Activated T-helper 1 cell treated with anti-CD3 and anti-CD28 coated beads, Interleukin-12 subunit alpha, Interleukin-12 subunit beta, Interleukin-2, Interleukin-4 antibody, amounts not matched to agents 30 ng/mL and 10 ng/mL and 1 ng/mL, durations not matched to agents 14 hours and 24 hours and 36 hours (primary cell): ENCODE data around the gene DENND1B. TPM values are rescaled to one million over a fixed set of nuclear protein-coding genes. Genes with fewer than 3 reads are reported as not detected.

Experiments used
- DNase-seq: peaks from one replicate; pipeline ENCODE4 v3.0.0; 2021; ENCODE audit warnings: low spot score
- H3K27ac Mint-ChIP-seq: one replicate; pipeline ENCODE4 v1.8.0; 2021; ENCODE audit warnings: mild to moderate bottlenecking, mixed read lengths
- H3K27me3 Mint-ChIP-seq: one replicate; pipeline ENCODE4 v1.8.0; 2022; ENCODE audit warnings: mild to moderate bottlenecking, moderate library complexity, mixed read lengths; ENCODE audit not compliant: insufficient read depth
- H3K36me3 Mint-ChIP-seq: one replicate; pipeline ENCODE4 v1.8.0; 2021; ENCODE audit warnings: low read depth, mixed read lengths
- H3K4me1 Mint-ChIP-seq: one replicate; pipeline ENCODE4 v1.8.0; 2021; ENCODE audit warnings: low read depth, mixed read lengths
- H3K4me3 Mint-ChIP-seq: one replicate; pipeline ENCODE4 v1.8.0; 2021; ENCODE audit warnings: mild to moderate bottlenecking, moderate library complexity, mixed read lengths
- H3K9me3 Mint-ChIP-seq: one replicate; pipeline ENCODE4 v1.8.0; 2021; ENCODE audit warnings: mixed read lengths
- intact Hi-C: fragments of 100-400 bp; cut with micrococcal nuclease; formaldehyde crosslinking; loops from one replicate; pipeline ENCODE4 v1.15.1; 2024
- total RNA-seq: library from RNA; stranded (reverse); gene quantifications from 2 replicates; pipeline ENCODE4 v1.2.3, GENCODE V29; 2022

Gene DENND1B
- total RNA-seq, result 15.3 and 16.5 TPM in 2 replicates

GRCh38 chr1:197775282-197776262 lies at the start of gene DENND1B:
TSS of gene DENND1B (minus strand) at chr1:197775480. CDS start at chr1:197775155, 325 bp downstream.
- Mint-ChIP-seq H3K4me1 (peaks cover 72% of the 10 kb centered on the region), H3K27me3 (no peaks in the 10 kb centered on the region), H3K4me3 (peak within 1 kb of the TSS; percentile 85), H3K36me3 (peaks cover 8% of the 10 kb centered on the region), H3K27ac (peak within 1 kb of the TSS; percentile 95), H3K9me3 (no peaks in the 10 kb centered on the region)
- peak; percentile 80 for DNase-seq
- intact Hi-C loops, result loop anchor here (1.0 to 10.0 kb wide), 15 partner anchors 127 to 1399 kb away; partner anchors contain the start of genes ASPM, C1orf53 and NEK7

GRCh38 chr1:197814306-197814705 lies 39.0 kb upstream of the DENND1B start:
- no peaks in the 10 kb centered on the region for H3K27me3 Mint-ChIP-seq
- H3K4me3 Mint-ChIP-seq, result no peak overlapping the region
- intact Hi-C loops, result no loop called here

GRCh38 chr1:197813741-197814140 lies 38.5 kb upstream of the DENND1B start:
- DNase-seq, result no peak
- Mint-ChIP-seq H3K27ac (no peak overlapping the region), H3K36me3 (no peaks in the 10 kb centered on the region), H3K4me1 (no peaks in the 10 kb centered on the region), H3K4me3 (no peak overlapping the region), H3K9me3 (no peaks in the 10 kb centered on the region), H3K27me3 (no peaks in the 10 kb centered on the region)
- intact Hi-C loops, result no loop called here

More at GRCh38 chr1:197814306-197814705, 39.0 kb upstream of the DENND1B start:
- H3K9me3 Mint-ChIP-seq, result no peaks in the 10 kb centered on the region
- no peaks in the 10 kb centered on the region for H3K4me1 Mint-ChIP-seq
- no peak for DNase-seq
- H3K27ac Mint-ChIP-seq, result no peak overlapping the region
- H3K36me3 Mint-ChIP-seq, result no peaks in the 10 kb centered on the region

DNA sequence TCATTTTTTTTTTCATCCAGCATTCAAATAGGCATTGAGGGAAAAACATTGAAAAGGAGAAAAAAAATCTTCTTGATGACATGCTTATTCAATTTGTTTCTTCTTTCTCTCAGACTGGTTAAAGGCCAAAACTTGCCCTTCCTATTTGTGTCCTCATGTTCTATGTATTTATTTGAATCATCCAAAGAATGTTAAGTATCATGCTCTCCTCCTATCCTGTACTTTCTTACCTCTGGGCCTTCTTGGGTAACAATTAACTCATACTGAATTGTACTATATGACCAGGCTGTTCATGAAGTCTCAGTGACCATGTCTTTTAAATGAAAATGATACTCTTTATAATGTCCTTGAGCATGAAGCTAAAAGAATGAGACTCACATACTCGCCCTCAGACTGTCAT lies 36.5 kb upstream of the DENND1B start:
- intact Hi-C loops, result no loop called here
- Mint-ChIP-seq H3K36me3 (no peaks in the 10 kb centered on the region), H3K27me3 (no peaks in the 10 kb centered on the region), H3K4me1 (no peaks in the 10 kb centered on the region), H3K4me3 (no peak overlapping the region), H3K27ac (no peak overlapping the region), H3K9me3 (no peaks in the 10 kb centered on the region)
- no peak for DNase-seq

DNA sequence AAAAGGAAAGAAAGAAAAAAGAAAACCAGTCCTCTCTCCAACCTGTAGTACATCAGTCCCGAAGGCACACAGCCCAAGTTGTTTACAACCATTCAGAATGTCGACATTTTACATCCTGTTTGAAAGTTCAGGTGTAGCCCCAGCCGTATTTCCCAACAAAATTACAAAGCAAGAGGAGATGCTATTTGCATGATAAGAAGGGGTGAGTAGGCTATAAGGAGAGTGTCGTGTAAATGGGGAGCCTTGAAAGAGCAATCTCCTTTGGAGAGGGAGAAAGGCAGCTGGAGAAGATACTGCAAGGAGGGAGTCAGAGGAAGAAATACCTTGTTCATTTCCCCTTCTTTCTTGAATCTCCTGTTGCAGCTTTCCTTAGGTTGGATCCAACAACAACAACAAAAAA lies 35.5 kb upstream of the DENND1B start:
- Mint-ChIP-seq H3K36me3 (no peaks in the 10 kb centered on the region), H3K27me3 (no peaks in the 10 kb centered on the region), H3K27ac (no peak overlapping the region), H3K4me1 (no peaks in the 10 kb centered on the region), H3K4me3 (no peak overlapping the region), H3K9me3 (no peaks in the 10 kb centered on the region)
- intact Hi-C loops, result no loop called here
- no peak for DNase-seq

- no peaks in the 10 kb centered on the region for H3K36me3 Mint-ChIP-seq
- no peak for DNase-seq
- H3K9me3 Mint-ChIP-seq, result no peaks in the 10 kb centered on the region
- no peak overlapping the region for H3K27ac Mint-ChIP-seq
- no peaks in the 10 kb centered on the region for H3K27me3 Mint-ChIP-seq
- no peaks in the 10 kb centered on the region for H3K4me1 Mint-ChIP-seq
- intact Hi-C loops, result no loop called here
- no peak overlapping the region for H3K4me3 Mint-ChIP-seq
Measured at GRCh38 chr1:197808880-197809279, 33.6 kb upstream of the DENND1B start.

GRCh38 chr1:197807739-197808453 lies 32.6 kb upstream of the DENND1B start:
- no peaks in the 10 kb centered on the region for H3K9me3 Mint-ChIP-seq
- intact Hi-C loops, result no loop called here
- no peak for DNase-seq
- H3K4me3 Mint-ChIP-seq, result no peak overlapping the region
- no peaks in the 10 kb centered on the region for H3K27me3 Mint-ChIP-seq
- no peak overlapping the region for H3K27ac Mint-ChIP-seq
- no peaks in the 10 kb centered on the region for H3K36me3 Mint-ChIP-seq
- H3K4me1 Mint-ChIP-seq, result no peaks in the 10 kb centered on the region

- Mint-ChIP-seq H3K4me3 (no peak overlapping the region), H3K36me3 (no peaks in the 10 kb centered on the region), H3K27me3 (no peaks in the 10 kb centered on the region), H3K27ac (no peak overlapping the region), H3K4me1 (no peaks in the 10 kb centered on the region), H3K9me3 (no peaks in the 10 kb centered on the region)
- intact Hi-C loops, result no loop called here
- DNase-seq, result no peak
Measured at GRCh38 chr1:197807216-197807615, 31.9 kb upstream of the DENND1B start.

DNA sequence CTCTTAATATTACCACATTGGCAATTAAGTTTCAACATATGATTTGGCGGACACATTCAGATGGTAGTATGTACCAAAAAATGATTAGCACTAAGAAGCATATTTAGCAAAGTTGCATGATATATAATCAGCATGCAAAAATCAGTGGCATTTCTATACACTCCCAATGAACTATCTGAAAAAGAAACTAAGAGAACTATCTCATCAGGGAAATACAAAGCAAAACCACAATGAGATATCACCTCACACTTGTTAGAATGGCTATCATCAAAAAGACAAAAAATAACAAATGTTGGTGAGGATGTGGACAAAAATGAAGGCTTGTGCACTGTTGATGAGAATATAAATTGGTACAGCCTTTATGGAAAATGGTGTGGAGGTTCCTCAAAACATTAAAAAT lies 31.4 kb upstream of the DENND1B start:
- H3K9me3 Mint-ChIP-seq, result peaks cover 3% of the 10 kb centered on the region
- H3K4me1 Mint-ChIP-seq, result no peaks in the 10 kb centered on the region
- no peak for DNase-seq
- intact Hi-C loops, result no loop called here
- no peak overlapping the region for H3K4me3 Mint-ChIP-seq
- no peaks in the 10 kb centered on the region for H3K27me3 Mint-ChIP-seq
- no peaks in the 10 kb centered on the region for H3K36me3 Mint-ChIP-seq
- H3K27ac Mint-ChIP-seq, result no peak overlapping the region

- DNase-seq, result no peak
- H3K27me3 Mint-ChIP-seq, result peaks cover 5% of the 10 kb centered on the region
- peaks cover 32% of the 10 kb centered on the region for H3K9me3 Mint-ChIP-seq
- peaks cover 5% of the 10 kb centered on the region for H3K36me3 Mint-ChIP-seq
- H3K4me1 Mint-ChIP-seq, result no peaks in the 10 kb centered on the region
- intact Hi-C loops, result no loop called here
- H3K4me3 Mint-ChIP-seq, result no peak overlapping the region
- H3K27ac Mint-ChIP-seq, result no peak overlapping the region
Measured at GRCh38 chr1:197801684-197802083, 26.4 kb upstream of the DENND1B start.

GRCh38 chr1:197801111-197801482 lies 25.8 kb upstream of the DENND1B start:
- Mint-ChIP-seq H3K36me3 (peaks cover 5% of the 10 kb centered on the region), H3K4me1 (no peaks in the 10 kb centered on the region), H3K27ac (no peak overlapping the region), H3K27me3 (peaks cover 5% of the 10 kb centered on the region), H3K9me3 (peaks cover 38% of the 10 kb centered on the region), H3K4me3 (no peak overlapping the region)
- intact Hi-C loops, result no loop called here
- DNase-seq, result no peak

GRCh38 chr1:197800379-197801110 lies 25.3 kb upstream of the DENND1B start:
- no peak overlapping the region for H3K27ac Mint-ChIP-seq
- H3K4me3 Mint-ChIP-seq, result no peak overlapping the region
- no peaks in the 10 kb centered on the region for H3K4me1 Mint-ChIP-seq
- peaks cover 39% of the 10 kb centered on the region for H3K9me3 Mint-ChIP-seq
- peaks cover 5% of the 10 kb centered on the region for H3K36me3 Mint-ChIP-seq
- intact Hi-C loops, result no loop called here
- DNase-seq, result no peak
- H3K27me3 Mint-ChIP-seq, result peaks cover 5% of the 10 kb centered on the region
